Esophagus muscularis mucosa (tissue), 4 donors: ENCODE measurements around the gene MGME1. TPM values are rescaled to one million over a fixed set of nuclear protein-coding genes. Genes with fewer than 3 reads are reported as not detected.
A peak's percentile ranks its signal among the peaks of the same experiment; 100 is the strongest.

Source experiments
- DNase-seq: peaks from one replicate; pipeline ENCODE4 v3.0.0-alpha.2; 2017; ENCODE audit errors: extremely low spot score
- H3K27ac ChIP-seq, 4 donors: fragments of 200-600 bp; sonication (generic); replicated peaks in 1 of 4; 1 replicate in 3 of 4; 2 replicates in 1 of 4; pipeline ENCODE4 v1.5.1; 2016 to 2019; ENCODE audit warnings: mild to moderate bottlenecking in 1 of 4
- H3K27me3 ChIP-seq, 4 donors: fragments of 200-600 bp; sonication (generic); one replicate each; pipeline versions ENCODE4 v1.5.1 to v1.6.0; 2016 to 2019
- H3K36me3 ChIP-seq, 4 donors: fragments of 200-600 bp; sonication (generic); one replicate each; pipeline ENCODE4 v1.5.1; 2016 to 2019
- H3K4me1 ChIP-seq, 4 donors: fragments of 200-600 bp; sonication (generic); one replicate each; pipeline ENCODE4 v1.5.1; 2016 to 2019
- H3K4me3 ChIP-seq, 4 donors: fragments of 200-600 bp; sonication (generic); 1 replicate in 2 of 4; 2 replicates in 2 of 4; pipeline ENCODE4 v1.5.1; 2016 to 2019; ENCODE audit warnings: mild to moderate bottlenecking in 4 of 4, moderate library complexity in 1 of 4
- H3K9me3 ChIP-seq, 4 donors: fragments of 200-600 bp; sonication (generic); 1 replicate in 3 of 4; 2 replicates in 1 of 4; pipeline ENCODE4 v1.5.1; 2016 to 2019
- CTCF ChIP-seq, 3 experiments: fragments of 200-600 bp in 2 of 3; fragments of 450-650 bp in 1 of 3; sonication (generic) in 2 of 3; IDR thresholded peaks; one replicate each; pipeline ENCODE4 v1.5.1; 2017 to 2019; ENCODE audit warnings: antibody characterized with exemption in 3 of 3, mild to moderate bottlenecking in 2 of 3, moderate library complexity in 1 of 3
- EP300 ChIP-seq: sonication (generic); formaldehyde crosslinking; IDR thresholded peaks from one replicate; pipeline ENCODE4 v1.6.1; 2017; ENCODE audit warnings: antibody characterized with exemption
- POLR2A ChIP-seq: fragments of 450-650 bp; IDR thresholded peaks from one replicate; pipeline ENCODE4 v1.6.1; 2017; ENCODE audit warnings: antibody characterized with exemption, moderate library complexity, mild to moderate bottlenecking, low read depth
- POLR2AphosphoS5 ChIP-seq, 2 donors: sonication (generic); formaldehyde crosslinking; IDR thresholded peaks; one replicate each; pipeline ENCODE4 v1.6.1; 2017; ENCODE audit warnings: antibody characterized with exemption in 2 of 2
- whole genome bisulfite sequencing: methylation state at CpG from one replicate; pipeline ENCODE4 v1.1.5; 2018; 5-methylcytosine and 5-hydroxymethylcytosine counted together
- intact Hi-C: fragments of 100-400 bp; cut with DNase I; formaldehyde crosslinking; loops from one replicate; pipeline ENCODE4 v1.15.1; 2023
- total RNA-seq, 4 donors: library from RNA; depleted of rRNA; stranded (reverse); fragments of >200 nt; gene quantifications; one replicate each; pipeline versions ENCODE4 v1.1.0 to v1.2.1, GENCODE V29; 2016

MGME1 gene
- total RNA-seq, 4 donors from 2014 or later, result 5.2 to 6.5 (median 6.0) TPM

GRCh38 chr20:17969278-17969883, 563 bp downstream of the MGME1 start:
- no peak for TF ChIP-seq POLR2AphosphoS5 (IDR thresholded peaks at IDR 0.05)
- TF ChIP-seq POLR2A, result no peak
- TF ChIP-seq CTCF (IDR thresholded peaks at IDR 0.05), result no peak
- TF ChIP-seq EP300, result no peak

GRCh38 chr20:17969884-17970409, 1.1 kb downstream of the MGME1 start:
- TF ChIP-seq POLR2AphosphoS5 (IDR thresholded peaks at IDR 0.05), result no peak
- no peak for TF ChIP-seq EP300
- no peak for TF ChIP-seq CTCF (IDR thresholded peaks at IDR 0.05)
- TF ChIP-seq POLR2A, result no peak
- Histone ChIP-seq H3K4me3 (peak overlapping the region; percentile 85 to 89 (median 86)), H3K27ac (peak overlapping the region; percentile 95 to 97 (median 96)), H3K27me3 (no peaks in the 10 kb centered on the region), H3K36me3 (no peaks in the 10 kb centered on the region), H3K9me3 (no peaks in the 10 kb centered on the region), H3K4me1 (peaks cover 57 to 72% (median 65%) of the 10 kb centered on the region in 4 donors)
- 8% methylated on average over 9 of the region's 9 CpGs for WGBS
- intact Hi-C loops, result no loop called here
- DNase-seq, result no peak

More at GRCh38 chr20:17969278-17969883, 563 bp downstream of the MGME1 start:
- no peaks in the 10 kb centered on the region for H3K27me3 ChIP-seq
- DNase-seq, result no peak
- H3K4me3 ChIP-seq, result peak overlapping the region; percentile 85 to 89 (median 86)
- WGBS, result under 1% methylated on average over 27 of the region's 28 CpGs
- H3K4me1 ChIP-seq, result peaks cover 63 to 78% (median 70%) of the 10 kb centered on the region in 4 donors
- intact Hi-C loops, result no loop called here
- no peaks in the 10 kb centered on the region for H3K36me3 ChIP-seq
- H3K27ac ChIP-seq, result peak overlapping the region; percentile 95 to 97 (median 96)
- H3K9me3 ChIP-seq, result no peaks in the 10 kb centered on the region

GRCh38 chr20:17971300-17972013, 2.6 kb downstream of the MGME1 start:
- H3K27ac ChIP-seq, result peak overlapping the region; percentile 29 to 96 (median 66)
- 40% methylated on average over 7 of the region's 7 CpGs for WGBS

GRCh38 chr20:17972121-17972520, 3.3 kb downstream of the MGME1 start:
- H3K4me1 ChIP-seq, result peaks cover 38 to 50% (median 43%) of the 10 kb centered on the region in 4 donors
- H3K4me3 ChIP-seq, result peak overlapping the region in 2 of 4 donors; percentile 87 to 89
- H3K27me3 ChIP-seq, result no peaks in the 10 kb centered on the region
- no peaks in the 10 kb centered on the region for H3K9me3 ChIP-seq
- no peak for DNase-seq
- peaks cover 0 to 16% (median 10%) of the 10 kb centered on the region in 4 donors for H3K36me3 ChIP-seq
- 66% methylated on average over 2 of the region's 2 CpGs for WGBS
- intact Hi-C loops, result no loop called here
- TF ChIP-seq CTCF (IDR thresholded peaks at IDR 0.05) (no peak), POLR2A (no peak), EP300 (no peak), POLR2AphosphoS5 (IDR thresholded peaks at IDR 0.05) (no peak)
- peak overlapping the region in 2 of 4 donors; percentile 29 to 95 for H3K27ac ChIP-seq

More at GRCh38 chr20:17971300-17972013, 2.6 kb downstream of the MGME1 start:
- no peaks in the 10 kb centered on the region for H3K9me3 ChIP-seq
- intact Hi-C loops, result no loop called here
- no peak for TF ChIP-seq POLR2AphosphoS5 (IDR thresholded peaks at IDR 0.05)
- no peak for DNase-seq
- peaks cover 45 to 57% (median 50%) of the 10 kb centered on the region in 4 donors for H3K4me1 ChIP-seq
- peak overlapping the region in 3 of 4 donors; percentile 86 to 89 (median 87) for H3K4me3 ChIP-seq
- peaks cover 0 to 9% (median 5%) of the 10 kb centered on the region in 4 donors for H3K36me3 ChIP-seq
- H3K27me3 ChIP-seq, result no peaks in the 10 kb centered on the region

GRCh38 chr20:17976305-17976704, 7.5 kb downstream of the MGME1 start:
- DNase-seq, result no peak
- intact Hi-C loops, result no loop called here
- Histone ChIP-seq H3K9me3 (no peaks in the 10 kb centered on the region), H3K4me3 (no peak overlapping the region), H3K36me3 (peaks cover 0 to 35% (median 18%) of the 10 kb centered on the region in 4 donors), H3K27me3 (no peaks in the 10 kb centered on the region), H3K4me1 (peaks cover 23 to 25% (median 25%) of the 10 kb centered on the region in 4 donors), H3K27ac (no peak overlapping the region)
- WGBS, result 92% methylated on average over 6 of the region's 6 CpGs
- TF ChIP-seq CTCF (IDR thresholded peaks at IDR 0.05), result no peak
- no peak for TF ChIP-seq POLR2A
- no peak for TF ChIP-seq EP300
- no peak for TF ChIP-seq POLR2AphosphoS5 (IDR thresholded peaks at IDR 0.05)
